ENCODE measurements around the gene HMCN2. TPM values are rescaled to one million over a fixed set of nuclear protein-coding genes. Genes with fewer than 3 reads are reported as not detected.

The HMCN2 gene
- total RNA-seq, 1 donor, result under 0.01 TPM

GRCh38 chr9:130430232-130430631, 164.7 kb downstream of the HMCN2 start:
- no peak overlapping the region for H3K4me3 ChIP-seq (ENCODE audit: insufficient read depth, low read length)
- no peaks in the 10 kb centered on the region for H3K9me3 ChIP-seq (ENCODE audit: low read depth, low read length)
- H3K79me2 ChIP-seq (ENCODE audit: insufficient read depth, low read length), result no peaks in the 10 kb centered on the region
- H2AFZ ChIP-seq (ENCODE audit: low read length), result no peak overlapping the region
- peak; percentile 67 for DNase-seq (ENCODE audit: insufficient read length, low spot score, missing footprints)
- H3K27ac ChIP-seq (ENCODE audit: low read depth, low read length), result no peak overlapping the region
- no peak for TF ChIP-seq CTCF (IDR thresholded peaks at IDR 0.05; ENCODE audit: extremely low read depth, low read depth, low read length)
- no peaks in the 10 kb centered on the region for H4K20me1 ChIP-seq (ENCODE audit: insufficient read depth, low read length)
- no peaks in the 10 kb centered on the region for H3K36me3 ChIP-seq (ENCODE audit: insufficient read depth, low read length)
- H3K27me3 ChIP-seq (ENCODE audit: insufficient read depth, low read length), result peaks cover 8% of the 10 kb centered on the region
- H3K4me2 ChIP-seq (ENCODE audit: insufficient read depth, low read length), result no peak overlapping the region
- H3K4me1 ChIP-seq (ENCODE audit: insufficient read depth, low read length), result peaks cover 20% of the 10 kb centered on the region

DNA sequence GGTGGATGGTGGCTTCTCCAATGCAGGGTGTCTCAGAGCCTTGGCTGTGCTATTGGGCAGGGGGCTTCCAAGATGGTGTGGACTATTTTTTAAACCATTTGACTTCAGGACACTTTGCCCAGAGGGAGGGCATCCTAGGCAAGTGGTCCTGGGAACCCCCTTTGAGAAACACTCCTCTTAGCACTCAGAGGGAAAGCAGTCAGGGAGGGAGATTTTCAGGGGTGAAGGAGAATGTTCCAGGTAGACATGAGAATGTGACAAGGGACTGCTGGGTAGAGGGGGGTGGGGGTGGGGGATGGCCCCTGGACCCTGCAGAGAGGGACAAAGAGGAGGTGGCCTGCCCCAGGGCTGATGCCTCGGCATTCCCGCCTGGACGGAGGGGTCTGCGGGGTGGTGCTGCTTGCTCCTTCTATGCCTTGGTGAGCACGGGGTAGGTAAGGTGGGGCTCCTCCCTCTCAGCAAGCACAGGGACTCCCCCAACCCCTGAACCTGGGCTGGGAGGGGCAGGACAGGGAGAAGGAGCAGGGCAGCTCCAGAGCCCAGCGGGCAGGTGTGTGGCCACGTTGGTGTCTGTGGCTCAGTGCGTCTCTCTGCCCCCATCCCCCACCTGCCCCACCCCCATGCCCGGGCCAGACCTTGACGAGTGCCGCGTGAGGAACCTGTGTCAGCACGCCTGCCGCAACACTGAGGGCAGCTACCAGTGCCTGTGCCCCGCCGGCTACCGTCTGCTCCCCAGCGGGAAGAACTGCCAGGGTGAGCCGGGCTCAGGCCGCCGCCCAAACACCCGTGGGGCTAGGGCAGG, 165.4 kb downstream of the HMCN2 start:
- Histone ChIP-seq H3K9me3 (ENCODE audit: low read depth, low read length) (no peaks in the 10 kb centered on the region), H3K27ac (ENCODE audit: low read depth, low read length) (no peak overlapping the region), H3K4me1 (ENCODE audit: insufficient read depth, low read length) (peaks cover 20% of the 10 kb centered on the region), H3K36me3 (ENCODE audit: insufficient read depth, low read length) (no peaks in the 10 kb centered on the region), H2AFZ (ENCODE audit: low read length) (no peak overlapping the region), H3K27me3 (ENCODE audit: insufficient read depth, low read length) (peaks cover 8% of the 10 kb centered on the region), H3K4me3 (ENCODE audit: insufficient read depth, low read length) (no peak overlapping the region), H4K20me1 (ENCODE audit: insufficient read depth, low read length) (no peaks in the 10 kb centered on the region), H3K79me2 (ENCODE audit: insufficient read depth, low read length) (no peaks in the 10 kb centered on the region), H3K4me2 (ENCODE audit: insufficient read depth, low read length) (no peak overlapping the region)
- peak; percentile 79 for DNase-seq (ENCODE audit: insufficient read length, low spot score, missing footprints)
- no peak for TF ChIP-seq CTCF (IDR thresholded peaks at IDR 0.05; ENCODE audit: extremely low read depth, low read depth, low read length)

GRCh38 chr9:130431536-130432303, 166.2 kb downstream of the HMCN2 start:
- no peak for TF ChIP-seq CTCF (IDR thresholded peaks at IDR 0.05; ENCODE audit: extremely low read depth, low read depth, low read length)
- no peak overlapping the region for H3K4me3 ChIP-seq (ENCODE audit: insufficient read depth, low read length)
- H3K4me1 ChIP-seq (ENCODE audit: insufficient read depth, low read length), result peaks cover 13% of the 10 kb centered on the region
- H3K27ac ChIP-seq (ENCODE audit: low read depth, low read length), result no peak overlapping the region
- no peak overlapping the region for H3K4me2 ChIP-seq (ENCODE audit: insufficient read depth, low read length)
- peaks cover 8% of the 10 kb centered on the region for H3K27me3 ChIP-seq (ENCODE audit: insufficient read depth, low read length)
- H3K79me2 ChIP-seq (ENCODE audit: insufficient read depth, low read length), result no peaks in the 10 kb centered on the region
- H3K9me3 ChIP-seq (ENCODE audit: low read depth, low read length), result no peaks in the 10 kb centered on the region
- DNase-seq (ENCODE audit: insufficient read length, low spot score, missing footprints), result peak; percentile 81
- no peaks in the 10 kb centered on the region for H4K20me1 ChIP-seq (ENCODE audit: insufficient read depth, low read length)
- no peak overlapping the region for H2AFZ ChIP-seq (ENCODE audit: low read length)
- H3K36me3 ChIP-seq (ENCODE audit: insufficient read depth, low read length), result no peaks in the 10 kb centered on the region

GRCh38 chr9:130432362-130432761, 166.8 kb downstream of the HMCN2 start:
- H3K4me1 ChIP-seq (ENCODE audit: insufficient read depth, low read length), result peaks cover 7% of the 10 kb centered on the region
- peaks cover 8% of the 10 kb centered on the region for H3K27me3 ChIP-seq (ENCODE audit: insufficient read depth, low read length)
- no peak overlapping the region for H3K4me3 ChIP-seq (ENCODE audit: insufficient read depth, low read length)
- no peak overlapping the region for H2AFZ ChIP-seq (ENCODE audit: low read length)
- no peak for TF ChIP-seq CTCF (IDR thresholded peaks at IDR 0.05; ENCODE audit: extremely low read depth, low read depth, low read length)
- DNase-seq (ENCODE audit: insufficient read length, low spot score, missing footprints), result peak; percentile 82
- H3K27ac ChIP-seq (ENCODE audit: low read depth, low read length), result no peak overlapping the region
- H4K20me1 ChIP-seq (ENCODE audit: insufficient read depth, low read length), result no peaks in the 10 kb centered on the region
- peak overlapping the region; percentile 80 for H3K4me2 ChIP-seq (ENCODE audit: insufficient read depth, low read length)
- no peaks in the 10 kb centered on the region for H3K9me3 ChIP-seq (ENCODE audit: low read depth, low read length)
- H3K79me2 ChIP-seq (ENCODE audit: insufficient read depth, low read length), result no peaks in the 10 kb centered on the region
- no peaks in the 10 kb centered on the region for H3K36me3 ChIP-seq (ENCODE audit: insufficient read depth, low read length)
